Naive thymus-derived CD8-positive, alpha-beta T cell (primary cell): ENCODE data around the gene USP8. TPM values are rescaled to one million over a fixed set of nuclear protein-coding genes. Genes with fewer than 3 reads are reported as not detected.
"Not testable (repeated sequence)": the region's sequence is repeated elsewhere in the genome, so short reads cannot be mapped to it uniquely, and the experiment has no call there.

Experiments
- ATAC-seq, 2 donors: fragments of 150-1000 bp; cut with Tn5 transposase in 1 of 2; sonication (Bioruptor Pico), chemical (Tn5 transposase) in 1 of 2; 1 replicate in 1 of 2; 2 replicates in 1 of 2; pipeline ENCODE4 v1.10.0; 2021; ENCODE audit warnings: mild to moderate bottlenecking in 2 of 2, moderate library complexity in 2 of 2
- POLR2A ChIA-PET: fragments of 350-600 bp; sonication (Branson Sonifier 250); formaldehyde crosslinking; loops from one replicate; lab custom pipeline; 2021; ENCODE audit warnings: antibody characterized with exemption; lab: Charles Lee
- DNase-seq, 10 donors: peaks; one replicate each; pipeline versions ENCODE4 v3.0.0 to v3.0.0-alpha.2; 2020 to 2022
- H3K27ac Mint-ChIP-seq, 10 donors: one replicate each; pipeline ENCODE4 v1.8.0; 2020 to 2022; ENCODE audit warnings: mild to moderate bottlenecking in 10 of 10, mixed read lengths in 10 of 10, moderate library complexity in 4 of 10, inconsistent platforms in 1 of 10
- H3K27me3 Mint-ChIP-seq, 5 donors: one replicate each; pipeline ENCODE4 v1.8.0; 2021 to 2022; ENCODE audit warnings: mixed read lengths in 5 of 5
- H3K36me3 Mint-ChIP-seq, 3 donors: one replicate each; pipeline ENCODE4 v1.8.0; 2020 to 2022; ENCODE audit warnings: mixed read lengths in 3 of 3, mild to moderate bottlenecking in 2 of 3, inconsistent platforms in 1 of 3
- H3K4me1 Mint-ChIP-seq, 4 donors: one replicate each; pipeline ENCODE4 v1.8.0; 2021 to 2022; ENCODE audit warnings: mixed read lengths in 4 of 4
- H3K4me3 Mint-ChIP-seq, 10 donors: one replicate each; pipeline ENCODE4 v1.8.0; 2020 to 2022; ENCODE audit warnings: mild to moderate bottlenecking in 10 of 10, mixed read lengths in 10 of 10, moderate library complexity in 6 of 10, inconsistent platforms in 1 of 10
- H3K9me3 Mint-ChIP-seq, 9 donors: one replicate each; pipeline ENCODE4 v1.8.0; 2020 to 2022; ENCODE audit warnings: mixed read lengths in 9 of 9, mild to moderate bottlenecking in 3 of 9, inconsistent platforms in 1 of 9, moderate library complexity in 1 of 9
- polyA plus RNA-seq, 3 donors: library from polyadenylated mRNA; unstranded; fragments of 300-500 nt; fragmentation: Illumina TruSeq; gene quantifications; one replicate each; pipeline ENCODE4 v1.2.3, GENCODE V29; 2021
- total RNA-seq, 8 experiments: library from RNA in 2 of 8; stranded (reverse) in 2 of 8; gene quantifications; one replicate each; pipeline ENCODE4 v1.2.3 and lab custom pipeline; 2021 to 2026

USP8 gene
- total and polyA plus RNA-seq, 5 experiments from 2014 or later: 27.5 to 72.0 (median 29.7) TPM

DNA sequence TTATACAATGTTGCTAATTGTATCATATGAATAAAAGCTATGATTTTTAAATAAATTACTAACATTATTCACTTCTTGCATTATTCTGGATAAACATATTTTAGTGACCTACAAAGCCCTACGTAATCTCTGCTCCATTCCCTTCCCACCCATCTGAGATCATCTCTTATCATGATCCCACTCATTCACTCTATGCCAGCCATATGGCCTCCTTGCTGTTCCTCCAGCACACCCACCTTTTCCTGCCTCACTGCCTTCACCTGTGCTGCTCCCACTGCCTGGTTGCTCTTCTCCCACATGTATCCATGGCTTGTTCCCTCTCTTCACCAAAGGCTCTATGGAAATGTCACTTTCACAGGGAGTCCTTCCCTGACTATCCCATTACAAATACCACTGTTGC, 7.3 kb upstream of the USP8 start:
- H3K27ac Mint-ChIP-seq: no peak overlapping the region
- H3K9me3 Mint-ChIP-seq: no peaks in the 10 kb centered on the region
- ATAC-seq: no peak
- no peaks in the 10 kb centered on the region for H3K4me1 Mint-ChIP-seq
- POLR2A ChIA-PET: no interaction called here
- no peak overlapping the region for H3K4me3 Mint-ChIP-seq
- DNase-seq: no peak
- no peaks in the 10 kb centered on the region for H3K36me3 Mint-ChIP-seq
- H3K27me3 Mint-ChIP-seq: no peaks in the 10 kb centered on the region

DNA sequence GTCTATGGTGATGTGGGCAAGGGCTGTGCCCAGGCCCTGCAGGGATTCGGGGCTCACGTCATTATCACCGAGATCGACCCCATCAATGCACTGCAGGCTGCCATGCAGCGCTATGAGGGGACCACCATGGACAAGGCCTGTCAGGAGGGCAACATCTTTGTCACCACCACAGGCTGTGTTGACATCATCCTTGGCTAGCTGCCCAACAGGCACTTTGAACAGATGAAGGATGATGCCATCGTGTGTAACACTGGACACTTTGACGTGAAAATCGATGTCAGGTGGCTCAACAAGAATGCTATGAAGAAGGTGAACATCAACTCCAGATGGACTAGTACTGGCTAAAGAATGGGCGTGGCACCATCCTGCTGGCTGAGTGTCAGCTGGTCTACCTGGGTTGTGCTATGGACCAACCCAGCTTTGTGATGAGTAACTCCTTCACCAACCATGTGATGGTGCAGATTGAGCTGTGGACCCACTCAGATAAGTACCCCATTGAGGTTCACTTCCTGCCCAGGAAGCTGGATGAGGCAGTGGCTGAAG, 6.1 kb upstream of the USP8 start:
- no peaks in the 10 kb centered on the region for H3K27me3 Mint-ChIP-seq
- ATAC-seq (no peak), DNase-seq (no peak)
- POLR2A ChIA-PET: no interaction called here
- H3K4me3 Mint-ChIP-seq: no peak overlapping the region
- no peaks in the 10 kb centered on the region for H3K36me3 Mint-ChIP-seq
- no peaks in the 10 kb centered on the region for H3K4me1 Mint-ChIP-seq
- H3K27ac Mint-ChIP-seq: no peak overlapping the region
- H3K9me3 Mint-ChIP-seq: no peaks in the 10 kb centered on the region

DNA sequence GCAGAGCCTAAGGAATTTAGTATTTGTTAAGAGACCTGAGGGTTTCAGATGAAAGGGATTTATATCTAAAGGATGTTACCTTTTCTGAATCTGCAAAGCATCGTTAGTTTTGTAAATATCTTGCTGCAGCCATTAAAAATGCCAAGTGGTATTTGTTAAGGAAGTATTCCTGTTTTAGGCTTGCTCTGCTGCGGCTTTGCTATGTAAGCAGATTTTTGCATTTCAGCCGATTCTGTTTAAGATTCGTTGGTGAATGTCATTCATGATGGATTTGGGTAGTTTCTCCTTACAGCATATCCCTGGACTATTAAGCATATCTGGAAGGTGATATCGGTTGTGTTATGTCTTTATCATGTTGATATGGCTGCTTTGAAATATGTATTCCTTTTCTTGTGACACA, 1.0 kb downstream of the USP8 start:
- no peak for DNase-seq
- no peaks in the 10 kb centered on the region for H3K9me3 Mint-ChIP-seq
- peak overlapping the region; percentile 92 to 100 (median 97) for H3K4me3 Mint-ChIP-seq
- peak overlapping the region; percentile 92 to 99 (median 97) for H3K27ac Mint-ChIP-seq
- peaks cover 18 to 58% (median 48%) of the 10 kb centered on the region in 4 donors for H3K4me1 Mint-ChIP-seq
- no peak for ATAC-seq
- POLR2A ChIA-PET: interaction anchor here (1.5 to 4.2 kb wide), 2 partner anchors 69 to 77 kb away, joined by 8 to 97 read pairs; partner anchors contain the start of gene GABPB1
- H3K27me3 Mint-ChIP-seq: no peaks in the 10 kb centered on the region
- peaks cover 0 to 16% (median 0%) of the 10 kb centered on the region in 3 donors for H3K36me3 Mint-ChIP-seq

DNA sequence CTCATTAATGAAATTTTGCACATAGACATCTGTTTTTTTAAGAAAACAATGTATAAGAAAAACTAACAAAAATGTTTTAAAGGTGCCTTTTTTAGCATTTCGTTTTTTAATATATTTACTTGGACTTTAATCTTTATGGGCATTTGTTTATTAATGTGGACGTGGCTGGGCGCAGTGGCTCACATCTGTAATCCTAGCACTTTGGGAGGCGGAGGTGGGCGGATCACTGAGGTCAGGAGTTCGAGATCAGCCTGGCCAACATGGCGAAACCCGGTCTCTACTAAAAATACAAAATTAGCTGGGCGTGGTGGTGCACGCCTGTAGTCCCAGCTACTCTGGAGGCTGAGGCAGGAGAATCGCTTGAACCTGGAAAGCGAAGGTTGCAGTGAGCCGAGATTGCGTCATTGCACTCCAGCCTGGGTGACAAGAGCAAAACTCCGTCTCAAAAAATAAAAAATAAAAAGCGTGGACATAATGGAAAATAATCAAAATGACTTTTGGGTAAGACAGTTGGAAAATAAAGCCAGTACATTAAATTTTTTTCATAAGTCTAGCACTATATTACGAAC, 1.6 kb downstream of the USP8 start:
- not testable (repeated sequence) for H3K27me3 Mint-ChIP-seq, H3K9me3 Mint-ChIP-seq, DNase-seq, ATAC-seq
- Mint-ChIP-seq H3K36me3 (peaks cover 0 to 16% (median 0%) of the 10 kb centered on the region in 3 donors), H3K4me3 (peak overlapping the region; percentile 92 to 100 (median 97)), H3K27ac (peak overlapping the region in 7 of 10 donors; percentile 3 to 99 (median 97)), H3K4me1 (peaks cover 19 to 62% (median 51%) of the 10 kb centered on the region in 4 donors)
- POLR2A ChIA-PET: interaction anchor here (0.6 to 4.2 kb wide), 3 partner anchors 70 to 341 kb away, joined by 4 to 97 read pairs (median 4); partner anchors contain the start of gene GABPB1

DNA sequence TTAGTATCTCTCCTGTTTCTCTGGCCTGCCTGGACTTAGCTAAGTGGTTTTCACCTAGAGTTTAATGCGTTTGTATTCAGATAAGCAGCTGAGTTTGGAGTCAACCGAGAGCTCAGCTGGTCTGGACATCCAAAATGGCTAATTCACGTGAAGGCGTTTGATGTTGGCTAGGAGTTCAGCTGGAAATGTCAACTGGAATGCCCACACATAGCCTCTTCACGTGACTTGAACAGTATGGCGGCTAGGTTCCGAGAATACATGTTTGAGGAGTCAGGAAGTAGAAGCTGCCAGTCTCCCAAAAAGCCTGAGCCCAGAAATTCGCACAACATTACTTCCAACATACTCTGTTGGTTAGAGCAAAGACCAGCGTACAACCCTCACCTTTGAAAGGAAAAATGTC, 2.2 kb downstream of the USP8 start:
- peak overlapping the region in 5 of 10 donors; percentile 35 to 97 (median 65) for H3K27ac Mint-ChIP-seq
- ATAC-seq: no peak
- no peak for DNase-seq
- H3K4me1 Mint-ChIP-seq: peaks cover 21 to 69% (median 58%) of the 10 kb centered on the region in 4 donors
- no peaks in the 10 kb centered on the region for H3K9me3 Mint-ChIP-seq
- peak overlapping the region in 9 of 10 donors; percentile 22 to 97 (median 52) for H3K4me3 Mint-ChIP-seq
- POLR2A ChIA-PET: interaction anchor here (0.6 to 1.0 kb wide), 2 partner anchors 71 to 340 kb away, joined by 4 read pairs; partner anchors contain the start of gene GABPB1
- peaks cover 0 to 18% (median 0%) of the 10 kb centered on the region in 3 donors for H3K36me3 Mint-ChIP-seq
- no peaks in the 10 kb centered on the region for H3K27me3 Mint-ChIP-seq

DNA sequence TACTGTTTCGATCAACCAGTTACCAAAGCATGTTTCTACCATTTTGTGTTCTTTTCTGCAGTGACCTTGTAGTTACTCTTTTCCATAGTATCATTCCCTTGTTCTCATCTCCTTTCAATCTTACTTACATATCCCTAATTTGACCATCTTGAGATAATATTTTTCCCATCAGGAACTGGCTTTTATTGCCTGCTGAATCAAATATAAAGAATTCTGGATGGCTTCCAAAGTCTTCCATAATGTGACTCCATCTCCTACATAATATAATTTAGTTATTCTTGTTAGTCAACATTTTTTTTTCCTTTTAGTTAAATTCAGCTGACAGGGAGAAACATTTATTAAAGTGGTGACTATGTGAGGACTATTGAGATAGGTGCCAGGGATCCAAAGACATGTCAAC, 7.0 kb downstream of the USP8 start:
- H3K27ac Mint-ChIP-seq: peak overlapping the region in 1 of 10 donors; percentile 1
- peaks cover 7 to 57% (median 8%) of the 10 kb centered on the region in 3 donors for H3K36me3 Mint-ChIP-seq
- no peaks in the 10 kb centered on the region for H3K9me3 Mint-ChIP-seq
- POLR2A ChIA-PET: no interaction called here
- DNase-seq: no peak
- no peaks in the 10 kb centered on the region for H3K27me3 Mint-ChIP-seq
- H3K4me1 Mint-ChIP-seq: peaks cover 27 to 79% (median 65%) of the 10 kb centered on the region in 4 donors
- ATAC-seq: no peak
- H3K4me3 Mint-ChIP-seq: peak overlapping the region in 1 of 10 donors; percentile 33

DNA sequence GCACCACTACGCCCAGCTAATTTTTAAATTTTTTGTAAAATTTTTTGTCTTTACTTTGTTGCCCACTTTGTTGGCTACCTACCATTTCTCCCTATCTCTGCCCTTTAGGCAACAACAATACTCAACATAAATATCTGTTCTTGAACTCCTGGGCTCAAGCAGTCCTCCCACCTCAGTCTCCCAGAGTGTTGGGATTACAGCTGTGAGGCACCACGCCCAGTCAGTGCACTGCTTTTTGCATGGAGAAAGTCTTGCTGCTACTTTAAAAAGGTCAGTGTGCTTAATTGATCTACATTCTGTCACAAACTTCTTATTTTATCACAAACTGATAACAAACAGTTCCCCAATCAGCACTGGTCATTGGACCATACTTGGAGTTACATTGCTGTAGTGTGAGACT, 8.0 kb downstream of the USP8 start:
- peak overlapping the region in 2 of 10 donors; percentile 1 to 71 for H3K27ac Mint-ChIP-seq
- peaks cover 22 to 74% (median 58%) of the 10 kb centered on the region in 4 donors for H3K4me1 Mint-ChIP-seq

DNA sequence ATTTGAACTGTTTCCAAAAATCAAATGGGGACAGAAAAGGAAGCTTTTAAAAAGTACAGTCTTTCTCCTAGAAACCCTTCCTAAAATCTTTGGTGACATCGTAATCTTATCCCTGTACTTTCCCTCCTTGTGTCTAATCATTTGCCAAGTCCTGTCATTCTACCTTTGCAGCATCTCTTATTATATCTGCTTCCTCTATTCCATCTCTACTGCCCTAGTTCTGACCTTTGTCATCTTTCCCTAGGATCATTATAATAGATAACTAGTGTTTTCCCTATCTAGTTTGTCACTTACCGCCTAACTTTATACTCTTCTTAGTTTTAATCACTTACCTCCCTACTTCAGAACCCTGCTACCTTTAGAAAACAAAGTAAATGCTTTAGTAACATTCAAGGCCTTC, 11.6 kb downstream of the USP8 start:
- no peaks in the 10 kb centered on the region for H3K27me3 Mint-ChIP-seq
- peak overlapping the region in 2 of 10 donors; percentile 2 to 3 for H3K4me3 Mint-ChIP-seq
- peak overlapping the region in 8 of 10 donors; percentile 1 to 71 (median 18) for H3K27ac Mint-ChIP-seq
- peaks cover 15 to 56% (median 43%) of the 10 kb centered on the region in 4 donors for H3K4me1 Mint-ChIP-seq
- no peak for ATAC-seq
- peaks cover 7 to 66% (median 12%) of the 10 kb centered on the region in 3 donors for H3K36me3 Mint-ChIP-seq
- POLR2A ChIA-PET: no interaction called here
- DNase-seq: no peak
- no peaks in the 10 kb centered on the region for H3K9me3 Mint-ChIP-seq

More for the DNA sequence above, 8.0 kb downstream of the USP8 start:
- Mint-ChIP-seq H3K9me3 (no peaks in the 10 kb centered on the region), H3K27me3 (no peaks in the 10 kb centered on the region), H3K36me3 (peaks cover 7 to 51% (median 8%) of the 10 kb centered on the region in 3 donors), H3K4me3 (peak overlapping the region in 1 of 10 donors; percentile 4)
- no peak for ATAC-seq
- POLR2A ChIA-PET: no interaction called here
- no peak for DNase-seq

DNA sequence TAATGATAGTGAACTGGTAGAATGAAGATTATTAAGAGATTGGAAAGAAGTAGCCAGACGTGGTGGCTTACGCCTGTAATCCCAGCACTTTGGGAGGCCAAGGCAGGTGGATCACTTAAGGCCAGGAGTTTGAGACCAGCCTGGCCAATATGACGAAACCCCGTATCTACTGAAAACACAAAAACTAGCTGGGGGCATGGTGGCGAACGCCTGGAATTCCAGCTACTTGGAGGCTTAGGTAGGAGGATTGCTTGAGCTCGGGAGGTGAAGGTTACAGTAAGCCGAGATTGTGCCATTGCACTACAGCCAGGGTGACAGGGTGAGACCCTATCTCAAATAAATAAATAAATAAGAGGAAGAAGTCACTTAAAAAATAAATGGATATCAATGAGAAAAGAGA, 14.0 kb downstream of the USP8 start:
- Mint-ChIP-seq H3K27me3 (no peaks in the 10 kb centered on the region), H3K4me3 (no peak overlapping the region), H3K36me3 (peaks cover 0 to 71% (median 10%) of the 10 kb centered on the region in 3 donors), H3K9me3 (no peaks in the 10 kb centered on the region), H3K27ac (peak overlapping the region in 1 of 10 donors; percentile 29), H3K4me1 (peaks cover 9 to 36% (median 25%) of the 10 kb centered on the region in 4 donors)
- POLR2A ChIA-PET: no interaction called here
- ATAC-seq (no peak), DNase-seq (no peak)

DNA sequence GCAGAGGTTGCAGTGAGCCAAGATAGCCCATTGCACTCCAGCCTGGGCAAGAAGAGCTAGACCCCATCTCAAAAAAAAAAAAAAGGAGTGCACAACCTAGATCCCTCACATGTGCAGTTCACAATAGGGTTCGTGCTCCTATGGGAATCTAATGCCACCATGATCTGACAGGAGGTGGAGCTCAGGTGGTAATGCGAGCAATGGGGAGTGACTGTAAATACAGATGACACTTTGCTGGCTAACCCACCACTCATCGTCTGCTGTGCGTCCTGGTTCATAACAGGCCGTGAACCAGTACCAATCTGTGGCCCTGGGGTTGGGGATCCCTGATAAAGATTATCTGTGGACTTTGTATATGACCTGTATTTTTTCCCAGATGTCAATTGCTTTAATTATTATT, 16.7 kb downstream of the USP8 start:
- POLR2A ChIA-PET: no interaction called here
- H3K9me3 Mint-ChIP-seq: no peaks in the 10 kb centered on the region
- no peaks in the 10 kb centered on the region for H3K27me3 Mint-ChIP-seq
- no peak overlapping the region for H3K4me3 Mint-ChIP-seq
- H3K36me3 Mint-ChIP-seq: peaks cover 0 to 74% (median 18%) of the 10 kb centered on the region in 3 donors
- no peak for DNase-seq
- peaks cover 6 to 31% (median 15%) of the 10 kb centered on the region in 4 donors for H3K4me1 Mint-ChIP-seq
- H3K27ac Mint-ChIP-seq: no peak overlapping the region
- no peak for ATAC-seq

DNA sequence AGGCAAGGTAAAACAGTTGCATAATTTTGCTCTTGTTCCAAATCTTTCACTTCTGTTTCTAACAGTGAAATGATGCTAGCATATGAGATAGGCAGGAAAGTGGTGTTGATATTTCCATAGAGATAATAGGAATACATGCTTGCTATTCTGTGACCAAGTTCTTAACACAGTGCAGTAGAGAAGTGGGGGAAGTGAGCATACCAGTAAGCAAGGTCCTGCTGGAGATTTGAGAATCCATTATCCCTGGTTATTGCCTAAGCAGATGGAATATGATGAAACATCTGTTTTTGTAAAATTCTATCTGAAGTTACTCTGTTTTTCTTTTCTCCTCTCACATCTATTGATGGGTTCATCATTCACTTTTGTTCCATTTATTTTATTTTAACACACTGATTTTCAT, 28.7 kb downstream of the USP8 start:
- ATAC-seq: no peak
- POLR2A ChIA-PET: interaction anchor here (0.7 kb wide), 1 partner anchor 104 kb away, joined by 4 read pairs; no protein-coding TSS in a partner anchor
- peaks cover 0 to 88% (median 15%) of the 10 kb centered on the region in 3 donors for H3K36me3 Mint-ChIP-seq

DNA sequence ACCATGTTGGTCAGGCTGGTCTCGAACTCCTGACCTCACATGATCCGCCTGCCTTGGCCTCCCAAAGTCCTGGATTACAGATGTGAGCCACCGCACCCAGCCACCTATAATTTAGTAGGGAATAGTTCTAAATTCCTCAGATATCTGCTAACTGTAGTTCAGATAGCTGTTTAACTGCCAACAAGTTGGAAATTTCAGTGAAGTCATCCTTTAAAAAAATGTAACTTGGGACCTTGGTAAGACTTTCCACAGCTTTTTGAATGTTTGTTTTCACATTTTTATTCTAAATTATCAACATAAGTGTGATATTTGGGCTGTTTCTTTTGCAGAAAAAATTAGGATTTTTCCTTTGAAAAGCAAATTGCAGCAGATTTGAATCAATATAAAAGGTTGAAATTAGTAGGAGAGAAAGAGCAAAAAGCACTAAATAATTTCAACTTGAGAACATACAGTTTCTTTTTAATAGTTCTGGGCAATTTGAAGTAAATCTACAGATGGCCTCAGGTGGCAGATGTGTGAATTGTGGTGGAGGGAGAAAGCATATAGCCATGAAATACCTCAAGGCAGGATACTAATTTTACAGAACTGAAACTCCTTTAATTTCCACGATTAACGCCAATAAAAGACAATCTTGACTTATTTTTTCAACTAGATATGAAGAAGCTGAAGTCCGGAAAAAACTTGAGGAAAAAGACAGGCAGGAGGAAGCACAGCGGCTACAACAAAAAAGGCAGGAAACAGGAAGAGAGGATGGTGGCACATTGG, 34.3 kb downstream of the USP8 start:
- POLR2A ChIA-PET: no interaction called here
- Mint-ChIP-seq H3K4me3 (no peak overlapping the region), H3K27me3 (no peaks in the 10 kb centered on the region), H3K36me3 (peaks cover 0 to 96% (median 25%) of the 10 kb centered on the region in 3 donors), H3K4me1 (peaks cover 5 to 13% (median 11%) of the 10 kb centered on the region in 4 donors), H3K27ac (peak overlapping the region in 4 of 10 donors; percentile 4 to 36 (median 22)), H3K9me3 (no peaks in the 10 kb centered on the region)
- DNase-seq (no peak), ATAC-seq (no peak)

More for the DNA sequence above, 28.7 kb downstream of the USP8 start:
- peak overlapping the region in 3 of 10 donors; percentile 3 to 61 (median 28) for H3K27ac Mint-ChIP-seq
- peaks cover 6 to 14% (median 11%) of the 10 kb centered on the region in 4 donors for H3K4me1 Mint-ChIP-seq
- DNase-seq: no peak
- H3K27me3 Mint-ChIP-seq: no peaks in the 10 kb centered on the region
- no peak overlapping the region for H3K4me3 Mint-ChIP-seq
- H3K9me3 Mint-ChIP-seq: no peaks in the 10 kb centered on the region
